ENCODE results near the gene SYNE3.

The SYNE3 gene

DNA sequence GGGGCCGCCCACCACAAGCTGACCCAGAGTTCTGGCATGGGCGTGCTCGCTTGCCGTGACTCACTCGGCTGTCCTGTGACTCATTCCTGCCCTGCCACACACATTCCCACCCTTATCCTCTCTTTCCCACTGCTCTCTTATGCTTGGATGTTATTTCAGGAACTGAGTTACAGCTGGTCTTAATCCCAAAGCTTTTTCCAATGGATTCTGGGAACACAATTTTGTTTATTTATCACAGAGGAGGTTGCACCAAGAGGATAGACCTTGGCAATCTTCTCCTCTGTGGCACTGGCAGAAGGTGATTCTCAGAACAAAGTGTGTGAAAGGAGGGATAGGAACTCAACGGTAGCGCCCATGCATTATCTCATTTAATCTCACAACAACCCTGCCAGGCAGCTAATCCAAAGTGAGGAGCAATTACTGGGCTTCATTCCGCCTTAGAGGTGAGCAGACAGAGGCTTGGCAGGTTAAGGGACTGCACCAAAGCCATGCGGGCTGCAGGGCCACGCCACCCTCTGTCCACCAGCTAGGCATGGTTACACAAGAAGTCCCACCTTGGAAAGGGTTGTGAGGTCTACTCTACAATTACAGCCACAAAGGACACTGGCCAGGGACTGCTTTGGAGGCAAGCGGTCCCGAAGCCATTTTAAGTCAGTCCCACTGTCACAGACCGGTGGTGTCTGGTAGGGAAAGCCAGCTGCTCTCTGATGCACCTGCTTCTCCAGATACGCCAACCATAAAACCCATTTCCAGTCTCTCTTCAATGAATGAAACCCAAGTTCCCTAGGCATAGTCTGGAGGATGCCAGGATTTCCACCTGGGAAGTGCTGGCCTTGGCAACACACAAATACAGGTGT, 32.9 kb downstream of the SYNE3 start:
- H3K4me3 ChIP-seq (replicated peaks; ENCODE audit: low read depth, low read length): no peak overlapping the region
- TF ChIP-seq CTCF (IDR thresholded peaks at IDR 0.05; ENCODE audit: low read length, missing control alignments): no peak
- peak; percentile 91 for DNase-seq (ENCODE audit: low read depth)

DNA sequence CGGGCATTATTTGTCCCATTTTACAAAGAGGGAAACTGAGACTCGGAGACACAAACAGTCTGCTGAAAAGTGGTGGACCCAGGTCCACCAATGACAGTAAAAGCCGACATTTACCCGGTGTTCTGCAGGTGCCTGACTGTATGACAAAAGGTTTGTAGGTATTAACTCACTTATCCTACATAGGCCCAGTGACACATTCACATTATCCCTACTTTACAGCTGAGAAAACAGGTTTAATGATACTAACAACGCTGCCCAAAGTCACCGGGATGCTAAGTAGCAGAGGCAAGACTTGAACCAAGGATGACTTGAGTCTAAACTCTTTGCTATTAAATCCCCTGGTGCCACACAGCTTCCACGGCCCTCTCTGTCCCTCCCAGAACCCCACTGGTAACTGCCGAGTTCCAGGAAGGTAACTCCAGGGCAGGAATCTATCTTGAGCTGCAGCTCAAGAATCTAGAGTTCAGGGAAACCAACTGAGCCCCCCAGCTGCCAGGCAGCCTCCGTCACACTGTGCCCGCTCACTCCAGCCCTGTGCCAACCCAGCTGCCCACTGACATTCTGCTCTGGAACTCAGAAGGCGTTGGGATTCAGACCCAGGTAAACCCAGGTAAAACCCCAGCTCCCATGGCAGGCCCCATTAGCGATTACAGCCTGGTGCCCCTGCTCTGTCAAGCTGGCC, 33.7 kb downstream of the SYNE3 start:
- TF ChIP-seq CTCF (IDR thresholded peaks at IDR 0.05; ENCODE audit: low read length, missing control alignments): no peak
- DNase-seq (ENCODE audit: low read depth): no peak
- no peak overlapping the region for H3K4me3 ChIP-seq (replicated peaks; ENCODE audit: low read depth, low read length)

GRCh38 chr14:95481391-95482022, 34.9 kb downstream of the SYNE3 start:
- no peak overlapping the region for H3K4me3 ChIP-seq (replicated peaks; ENCODE audit: low read depth, low read length)
- no peak for DNase-seq (ENCODE audit: low read depth)
- TF ChIP-seq CTCF (IDR thresholded peaks at IDR 0.05; ENCODE audit: low read length, missing control alignments): no peak

GRCh38 chr14:95480887-95481226, 35.6 kb downstream of the SYNE3 start:
- TF ChIP-seq CTCF (IDR thresholded peaks at IDR 0.05; ENCODE audit: low read length, missing control alignments): no peak
- DNase-seq (ENCODE audit: low read depth): no peak

GRCh38 chr14:95480109-95480886, 36.2 kb downstream of the SYNE3 start:
- H3K4me3 ChIP-seq (replicated peaks; ENCODE audit: low read depth, low read length): no peak overlapping the region
- no peak for TF ChIP-seq CTCF (IDR thresholded peaks at IDR 0.05; ENCODE audit: low read length, missing control alignments)
- DNase-seq (ENCODE audit: low read depth): peak; percentile 26

More at GRCh38 chr14:95480887-95481226, 35.6 kb downstream of the SYNE3 start:
- H3K4me3 ChIP-seq (replicated peaks; ENCODE audit: low read depth, low read length): no peak overlapping the region

- DNase-seq (ENCODE audit: low read depth): no peak
- no peak overlapping the region for H3K4me3 ChIP-seq (replicated peaks; ENCODE audit: low read depth, low read length)
- TF ChIP-seq CTCF (IDR thresholded peaks at IDR 0.05; ENCODE audit: low read length, missing control alignments): no peak
Observed at GRCh38 chr14:95479494-95479893, 37.0 kb downstream of the SYNE3 start.
